HFFc6 (cell line): Measurements from ENCODE around the gene TMEM87A. TPM values are rescaled to one million over a fixed set of nuclear protein-coding genes. Genes with fewer than 3 reads are reported as not detected.
A peak's percentile ranks its signal among the peaks of the same experiment; 100 is the strongest.

Experiments
- DNase-seq: peaks from one replicate; pipeline ENCODE4 v3.0.0-alpha.2; 2018
- H3K27ac Mint-ChIP-seq: 2 replicates; pipeline ENCODE4 v1.8.0; 2020; ENCODE audit warnings: mild to moderate bottlenecking, mixed read lengths
- H3K27me3 Mint-ChIP-seq: 2 replicates; pipeline ENCODE4 v1.8.0; 2021; ENCODE audit warnings: mild to moderate bottlenecking, moderate library complexity, mixed read lengths; ENCODE audit not compliant: insufficient read depth
- H3K36me3 Mint-ChIP-seq: 2 replicates; pipeline ENCODE4 v1.8.0; 2021; ENCODE audit warnings: low read depth, mixed read lengths
- H3K4me1 Mint-ChIP-seq: 2 replicates; pipeline ENCODE4 v1.8.0; 2020; ENCODE audit warnings: low read depth, mixed read lengths
- H3K4me3 Mint-ChIP-seq: 2 replicates; pipeline ENCODE4 v1.8.0; 2020; ENCODE audit warnings: mild to moderate bottlenecking, moderate library complexity, mixed read lengths
- H3K9me3 Mint-ChIP-seq: 2 replicates; pipeline ENCODE4 v1.8.0; 2020; ENCODE audit warnings: mild to moderate bottlenecking, mixed read lengths
- CTCF ChIP-seq: fragments of 200-600 bp; sonication (generic); IDR thresholded peaks from 2 replicates; pipeline ENCODE4 v1.5.0; 2021; ENCODE audit warnings: antibody characterized with exemption, mild to moderate bottlenecking
- total RNA-seq, 6 experiments: library from RNA; stranded (reverse); fragmentation: NEBNext Ultra II Directional; extraction: Animal tissue kit (Norgen Biotek cat#: 25700); gene quantifications; 2 replicates in 1 of 6; 3 replicates in 5 of 6; pipeline ENCODE4 v1.2.3, GENCODE V29; 2021

TMEM87A gene
- total RNA-seq, 6 experiments from 2014 or later = 37.7 to 43.5 (median 40.1) TPM

- Mint-ChIP-seq H3K4me1 (no peaks in the 10 kb centered on the region), H3K27ac (no peak overlapping the region), H3K27me3 (no peaks in the 10 kb centered on the region), H3K36me3 (peaks cover 30% of the 10 kb centered on the region), H3K4me3 (no peak overlapping the region), H3K9me3 (no peaks in the 10 kb centered on the region)
- no peak for DNase-seq
- no peak for TF ChIP-seq CTCF
Measured at GRCh38 chr15:42184296-42184695, 88.9 kb downstream of the TMEM87A start.

- Mint-ChIP-seq H3K36me3 (peaks cover 31% of the 10 kb centered on the region), H3K4me3 (no peak overlapping the region), H3K9me3 (no peaks in the 10 kb centered on the region), H3K27ac (no peak overlapping the region), H3K4me1 (no peaks in the 10 kb centered on the region), H3K27me3 (no peaks in the 10 kb centered on the region)
- no peak for TF ChIP-seq CTCF
- no peak for DNase-seq
Measured at GRCh38 chr15:42182961-42183360, 90.3 kb downstream of the TMEM87A start.

- no peak for TF ChIP-seq CTCF
- H3K4me1 Mint-ChIP-seq = no peaks in the 10 kb centered on the region
Measured at GRCh38 chr15:42182328-42182886, 90.8 kb downstream of the TMEM87A start.

GRCh38 chr15:42178056-42178455 is 95.2 kb downstream of the TMEM87A start:
- H3K36me3 Mint-ChIP-seq = peaks cover 43% of the 10 kb centered on the region
- H3K27ac Mint-ChIP-seq = peak overlapping the region; percentile 40; the same call in 1 of the 2 replicates
- peaks cover 1% of the 10 kb centered on the region; the same call in 1 of the 2 replicates for H3K27me3 Mint-ChIP-seq
- H3K4me1 Mint-ChIP-seq = no peaks in the 10 kb centered on the region
- no peak overlapping the region for H3K4me3 Mint-ChIP-seq
- no peak for DNase-seq
- no peaks in the 10 kb centered on the region for H3K9me3 Mint-ChIP-seq
- no peak for TF ChIP-seq CTCF

More at GRCh38 chr15:42182328-42182886, 90.8 kb downstream of the TMEM87A start:
- Mint-ChIP-seq H3K27me3 (no peaks in the 10 kb centered on the region), H3K4me3 (no peak overlapping the region), H3K9me3 (no peaks in the 10 kb centered on the region), H3K36me3 (peaks cover 32% of the 10 kb centered on the region), H3K27ac (no peak overlapping the region)
- DNase-seq = no peak

- Mint-ChIP-seq H3K27ac (no peak overlapping the region), H3K4me3 (no peak overlapping the region), H3K27me3 (peaks cover 1% of the 10 kb centered on the region; the same call in 1 of the 2 replicates), H3K4me1 (no peaks in the 10 kb centered on the region), H3K9me3 (no peaks in the 10 kb centered on the region), H3K36me3 (peaks cover 45% of the 10 kb centered on the region)
- no peak for TF ChIP-seq CTCF
- no peak for DNase-seq
Measured at GRCh38 chr15:42175671-42176070, 97.6 kb downstream of the TMEM87A start.
